HFF-Myc (cell line): ENCODE data around the gene NEAT1.

Experiments used
- DNase-seq: peaks from one replicate; pipeline ENCODE4 v3.0.0-alpha.2; 2011; ENCODE audit warnings: low read depth; ENCODE audit errors: extremely low read depth
- H3K4me3 ChIP-seq: replicated peaks from 2 replicates; pipeline ENCODE4 v1.5.1; 2011; ENCODE audit warnings: low read depth, mild to moderate bottlenecking, control low read depth, low read length
- TF ChIP-seq, protein P1 (sequence below): IDR thresholded peaks from 2 replicates; pipeline ENCODE4 v1.5.1; 2012; ENCODE audit warnings: mild to moderate bottlenecking, low read depth, low read length, control low read depth; ENCODE audit errors: missing control alignments

Gene NEAT1

DNA sequence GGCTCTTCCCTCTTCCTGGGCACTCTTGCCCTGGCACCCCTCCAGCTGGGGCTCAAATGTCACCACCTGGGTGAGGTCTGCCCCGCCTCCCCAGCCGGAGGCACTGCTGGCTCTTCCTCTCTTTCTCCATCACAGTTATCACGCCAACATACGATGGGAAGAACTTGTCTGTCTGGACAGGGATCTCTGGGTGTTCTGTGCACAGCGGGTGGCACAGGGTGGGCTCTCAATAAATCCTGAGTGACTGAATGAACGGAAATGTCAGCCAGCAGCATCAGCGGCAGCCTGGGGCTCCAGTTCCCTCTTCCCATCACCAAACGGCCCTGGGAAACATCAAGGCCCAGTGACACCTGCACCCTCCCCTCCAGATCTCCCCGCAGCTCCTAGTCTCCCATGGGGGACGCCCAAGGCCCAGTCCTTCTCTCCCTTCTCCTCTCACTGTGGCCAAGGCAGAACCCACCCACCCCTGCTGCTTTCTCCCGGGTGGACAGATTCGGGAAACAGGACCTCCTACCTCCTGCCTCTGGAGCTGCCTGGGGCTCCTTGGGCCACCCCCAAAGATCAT is 39.7 kb upstream of the NEAT1 start:
- TF ChIP-seq, protein P1, sequence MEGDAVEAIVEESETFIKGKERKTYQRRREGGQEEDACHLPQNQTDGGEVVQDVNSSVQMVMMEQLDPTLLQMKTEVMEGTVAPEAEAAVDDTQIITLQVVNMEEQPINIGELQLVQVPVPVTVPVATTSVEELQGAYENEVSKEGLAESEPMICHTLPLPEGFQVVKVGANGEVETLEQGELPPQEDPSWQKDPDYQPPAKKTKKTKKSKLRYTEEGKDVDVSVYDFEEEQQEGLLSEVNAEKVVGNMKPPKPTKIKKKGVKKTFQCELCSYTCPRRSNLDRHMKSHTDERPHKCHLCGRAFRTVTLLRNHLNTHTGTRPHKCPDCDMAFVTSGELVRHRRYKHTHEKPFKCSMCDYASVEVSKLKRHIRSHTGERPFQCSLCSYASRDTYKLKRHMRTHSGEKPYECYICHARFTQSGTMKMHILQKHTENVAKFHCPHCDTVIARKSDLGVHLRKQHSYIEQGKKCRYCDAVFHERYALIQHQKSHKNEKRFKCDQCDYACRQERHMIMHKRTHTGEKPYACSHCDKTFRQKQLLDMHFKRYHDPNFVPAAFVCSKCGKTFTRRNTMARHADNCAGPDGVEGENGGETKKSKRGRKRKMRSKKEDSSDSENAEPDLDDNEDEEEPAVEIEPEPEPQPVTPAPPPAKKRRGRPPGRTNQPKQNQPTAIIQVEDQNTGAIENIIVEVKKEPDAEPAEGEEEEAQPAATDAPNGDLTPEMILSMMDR = no peak
- peak overlapping the region; percentile 36 for H3K4me3 ChIP-seq
- no peak for DNase-seq

DNA sequence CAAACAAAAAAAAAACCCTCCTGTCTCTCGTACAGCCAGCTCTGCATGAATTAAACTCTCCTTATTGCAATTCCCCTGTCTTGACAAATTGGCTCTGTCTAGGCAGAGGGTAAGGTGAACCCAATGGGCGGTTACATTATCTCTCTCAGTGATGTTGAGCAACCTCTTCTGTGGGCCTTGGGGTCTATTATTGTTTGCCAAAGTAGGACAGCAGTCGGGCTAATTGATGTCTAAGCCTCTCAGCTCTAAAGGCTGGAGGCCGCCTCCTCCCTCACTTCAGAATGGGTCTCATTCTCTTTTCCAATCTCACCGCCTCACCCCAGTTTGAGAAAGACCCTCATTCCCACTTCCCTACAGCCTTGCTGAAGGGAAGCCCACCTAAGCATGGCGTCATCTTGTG is 38.8 kb upstream of the NEAT1 start:
- TF ChIP-seq, protein P1 = no peak
- no peak for DNase-seq
- no peak overlapping the region for H3K4me3 ChIP-seq

DNA sequence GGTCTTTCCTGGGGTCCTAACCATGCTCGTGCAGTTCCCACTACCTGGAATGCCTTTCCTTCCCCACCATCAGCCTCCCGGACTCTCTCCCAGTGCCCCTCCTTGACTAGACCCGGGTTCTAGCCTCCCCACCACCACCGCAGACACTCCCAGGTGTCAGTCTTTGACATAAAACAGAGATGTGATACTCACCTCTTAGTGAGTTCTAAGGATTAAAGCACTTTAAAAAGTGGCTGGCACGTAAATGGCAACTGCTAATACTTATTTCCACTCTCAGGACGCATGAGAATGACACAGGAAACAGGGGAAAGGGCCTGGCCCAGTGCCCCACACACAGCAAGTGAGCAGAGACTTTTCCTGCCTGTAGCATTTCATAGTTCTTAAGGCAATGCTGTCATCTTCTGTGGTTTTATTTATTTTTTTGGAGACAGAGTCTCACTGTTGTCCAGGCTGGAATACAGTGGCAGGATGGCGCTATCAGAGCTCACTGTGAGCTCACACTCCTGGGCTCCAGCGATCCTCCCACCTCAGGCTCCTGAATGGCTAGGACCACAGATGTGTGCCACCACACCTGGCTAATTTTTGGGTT is 38.2 kb upstream of the NEAT1 start:
- no peak overlapping the region for H3K4me3 ChIP-seq
- TF ChIP-seq, protein P1 = no peak
- DNase-seq = no peak

DNA sequence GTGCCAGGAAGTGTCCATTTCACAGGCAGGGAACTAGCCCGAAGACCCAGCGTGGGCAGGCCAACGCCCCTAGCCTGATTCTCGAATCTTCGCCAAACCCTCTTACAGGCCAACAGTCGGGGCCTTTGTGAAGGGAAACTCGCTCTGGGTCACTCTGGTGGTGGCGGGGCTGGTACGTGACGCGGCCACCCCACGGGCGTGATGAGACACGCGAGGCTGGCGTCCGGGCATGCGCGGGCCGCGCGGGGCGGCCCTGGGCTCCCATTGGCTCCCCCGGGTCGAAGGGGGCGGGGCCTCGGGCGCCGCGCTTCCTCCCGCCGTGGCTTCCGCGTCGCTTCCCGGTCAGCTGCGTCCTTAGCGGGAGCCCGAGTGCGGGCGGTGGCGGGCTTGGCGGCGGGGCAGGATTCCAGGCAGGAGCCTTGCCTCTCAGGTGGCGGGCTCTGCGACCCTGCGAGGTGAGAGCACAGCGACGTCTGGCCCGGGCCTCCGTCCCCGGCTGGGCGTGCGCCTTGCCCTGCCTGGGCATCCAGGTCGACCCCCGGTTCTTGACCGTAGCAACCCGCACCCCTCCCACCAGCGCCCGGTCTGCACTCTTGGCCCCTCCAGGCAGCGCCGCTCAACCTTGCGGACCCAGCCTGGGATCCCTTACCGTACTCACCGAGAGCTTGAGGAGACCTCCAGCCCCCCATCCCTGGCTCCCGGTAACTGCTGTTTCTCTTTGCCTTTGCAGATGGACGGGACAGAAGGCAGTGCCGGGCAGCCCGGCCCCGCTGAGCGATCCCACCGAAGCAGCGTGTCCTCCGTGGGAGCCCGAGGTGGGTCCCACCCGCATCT is 36.1 kb upstream of the NEAT1 start, which contains the start of gene FRMD8:
TSS of gene FRMD8 (plus strand) at position 331 of the 834 bp plus-strand sequence. CDS start at position 731, 400 bp downstream.
- DNase-seq = no peak
- TF ChIP-seq, protein P1 = no peak
- H3K4me3 ChIP-seq = peak within 1 kb of the TSS; percentile 81

DNA sequence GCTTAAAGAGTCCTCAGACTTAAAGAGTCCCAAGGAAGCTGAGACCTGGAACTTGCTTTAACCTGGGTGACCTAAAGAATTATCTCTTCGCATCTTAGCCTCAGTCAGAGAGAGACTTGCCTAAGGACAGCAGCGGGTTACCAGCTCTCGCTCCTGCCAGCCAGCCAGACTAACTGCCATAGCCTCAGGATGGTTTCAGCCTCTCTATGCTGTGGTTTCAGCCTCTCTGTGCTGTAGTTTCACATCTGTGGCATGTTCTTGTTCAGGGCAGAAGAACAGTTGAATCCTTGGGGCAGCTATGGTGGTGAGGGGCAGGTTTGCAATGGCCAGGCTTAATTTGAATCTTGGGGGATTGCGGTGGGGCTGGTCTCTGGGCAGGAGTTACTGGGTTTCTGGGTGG is 33.9 kb upstream of the NEAT1 start:
- H3K4me3 ChIP-seq = peak overlapping the region; percentile 2; the same call in 1 of the 2 replicates
- no peak for DNase-seq

DNA sequence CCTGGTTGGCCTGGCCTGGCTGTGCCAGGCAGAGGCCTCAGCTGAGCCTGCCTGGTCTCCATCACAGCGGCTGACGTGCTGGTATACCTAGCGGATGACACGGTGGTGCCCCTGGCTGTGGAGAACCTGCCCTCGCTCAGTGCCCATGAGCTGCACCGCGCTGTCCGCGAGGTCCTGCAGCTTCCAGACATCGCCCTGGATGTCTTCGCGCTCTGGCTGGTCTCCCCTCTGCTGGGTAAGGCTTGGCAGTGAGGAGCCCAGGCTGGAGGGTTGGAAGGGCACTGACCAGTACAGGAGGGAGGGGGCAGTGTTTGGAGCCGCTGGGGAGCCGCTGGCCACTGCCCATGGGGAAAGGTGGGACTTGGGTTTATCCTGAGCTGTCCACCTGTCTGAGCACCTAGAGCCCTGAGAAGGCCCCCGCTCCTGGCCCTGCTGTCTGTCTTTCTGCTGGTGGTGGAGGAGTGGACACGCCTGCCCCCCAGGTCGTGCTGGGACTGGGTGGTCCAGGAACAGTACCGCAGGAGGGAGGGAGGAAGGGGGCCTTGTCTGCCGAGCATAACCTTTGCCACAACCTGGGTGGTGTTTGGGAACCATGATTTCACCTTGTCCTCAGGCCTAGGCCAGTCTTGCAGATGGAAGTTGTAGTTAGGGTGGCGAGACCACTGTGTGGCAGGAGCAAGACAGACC is 33.2 kb upstream of the NEAT1 start:
- TF ChIP-seq, protein P1 = no peak
- H3K4me3 ChIP-seq = peak overlapping the region; percentile 28
- DNase-seq = no peak

More for the DNA sequence above, 33.9 kb upstream of the NEAT1 start:
- TF ChIP-seq, protein P1 = no peak
